Uterus (tissue), 2 donors: Measurements from ENCODE around the gene BTBD6.

Experiments used
- CTCF ChIP-seq, 4 experiments: fragments of 200-600 bp in 2 of 4; fragments of 450-650 bp in 2 of 4; sonication (generic) in 2 of 4; IDR thresholded peaks; one replicate each; pipeline ENCODE4 v1.5.1; 2016 to 2019; ENCODE audit warnings: antibody characterized with exemption in 4 of 4, mild to moderate bottlenecking in 2 of 4, moderate library complexity in 1 of 4
- POLR2A ChIP-seq, 2 donors: fragments of 450-650 bp; IDR thresholded peaks; one replicate each; pipeline ENCODE4 v1.6.1; 2016; ENCODE audit warnings: antibody characterized with exemption in 2 of 2, mild to moderate bottlenecking in 1 of 2, moderate library complexity in 1 of 2

- TF ChIP-seq CTCF (IDR thresholded peaks at IDR 0.05) (no peak), POLR2A (IDR thresholded peaks at IDR 0.05) (no peak)
Observed at GRCh38 chr14:105286759-105287144, 38.4 kb downstream of the BTBD6 start.
